Activated T-cell treated with anti-CD3 and anti-CD28 coated beads, Interleukin-2, amount 50 U/mL, for 4 hours (primary cell): ENCODE data around the gene SNAP47. TPM values are rescaled to one million over a fixed set of nuclear protein-coding genes. Genes with fewer than 3 reads are reported as not detected.

ENCODE experiments used
- ATAC-seq, 2 donors: fragments of 200-7000 bp; cut with Tn5 transposase; one replicate each; pipeline ENCODE4 v1.10.0; 2021
- DNase-seq: peaks from one replicate; pipeline ENCODE4 v3.0.0-alpha.2; 2020
- H3K27me3 Mint-ChIP-seq: one replicate; pipeline ENCODE4 v1.8.0; 2021; ENCODE audit warnings: low read depth, mixed read lengths
- H3K36me3 Mint-ChIP-seq: one replicate; pipeline ENCODE4 v1.8.0; 2022; ENCODE audit warnings: mixed read lengths; ENCODE audit not compliant: insufficient read depth
- H3K4me1 Mint-ChIP-seq: one replicate; pipeline ENCODE4 v1.8.0; 2021; ENCODE audit warnings: low read depth, mixed read lengths
- H3K4me3 Mint-ChIP-seq: one replicate; pipeline ENCODE4 v1.8.0; 2021; ENCODE audit warnings: mild to moderate bottlenecking, moderate library complexity, mixed read lengths
- H3K9me3 Mint-ChIP-seq: one replicate; pipeline ENCODE4 v1.8.0; 2021; ENCODE audit warnings: mixed read lengths
- total RNA-seq, 3 donors: library from RNA; stranded (reverse); gene quantifications; one replicate each; pipeline ENCODE4 v1.2.1, GENCODE V29; 2021

Gene SNAP47
- total RNA-seq, 3 donors from 2014 or later: 28.9 to 30.0 (median 29.6) TPM

DNA sequence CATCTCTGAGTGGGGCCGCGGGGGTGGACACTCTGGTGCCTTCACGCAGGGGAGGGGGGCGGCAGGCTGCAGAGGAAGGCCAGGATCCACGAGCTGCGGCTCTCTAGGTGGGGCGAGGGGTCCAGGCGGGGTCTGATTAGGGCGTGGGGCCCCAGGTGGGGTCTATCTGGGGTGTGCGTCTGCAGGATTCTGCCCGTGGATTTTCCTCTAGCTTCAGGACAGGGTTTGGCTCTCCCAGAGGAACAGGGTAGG, 6.4 kb upstream of the SNAP47 start:
- H3K4me3 Mint-ChIP-seq: peak overlapping the region; percentile 81
- peaks cover 30% of the 10 kb centered on the region for H3K4me1 Mint-ChIP-seq
- H3K36me3 Mint-ChIP-seq: no peaks in the 10 kb centered on the region
- peak; percentile 9 to 12 for ATAC-seq
- DNase-seq: no peak
- H3K27me3 Mint-ChIP-seq: no peaks in the 10 kb centered on the region
- H3K9me3 Mint-ChIP-seq: peaks cover 4% of the 10 kb centered on the region

DNA sequence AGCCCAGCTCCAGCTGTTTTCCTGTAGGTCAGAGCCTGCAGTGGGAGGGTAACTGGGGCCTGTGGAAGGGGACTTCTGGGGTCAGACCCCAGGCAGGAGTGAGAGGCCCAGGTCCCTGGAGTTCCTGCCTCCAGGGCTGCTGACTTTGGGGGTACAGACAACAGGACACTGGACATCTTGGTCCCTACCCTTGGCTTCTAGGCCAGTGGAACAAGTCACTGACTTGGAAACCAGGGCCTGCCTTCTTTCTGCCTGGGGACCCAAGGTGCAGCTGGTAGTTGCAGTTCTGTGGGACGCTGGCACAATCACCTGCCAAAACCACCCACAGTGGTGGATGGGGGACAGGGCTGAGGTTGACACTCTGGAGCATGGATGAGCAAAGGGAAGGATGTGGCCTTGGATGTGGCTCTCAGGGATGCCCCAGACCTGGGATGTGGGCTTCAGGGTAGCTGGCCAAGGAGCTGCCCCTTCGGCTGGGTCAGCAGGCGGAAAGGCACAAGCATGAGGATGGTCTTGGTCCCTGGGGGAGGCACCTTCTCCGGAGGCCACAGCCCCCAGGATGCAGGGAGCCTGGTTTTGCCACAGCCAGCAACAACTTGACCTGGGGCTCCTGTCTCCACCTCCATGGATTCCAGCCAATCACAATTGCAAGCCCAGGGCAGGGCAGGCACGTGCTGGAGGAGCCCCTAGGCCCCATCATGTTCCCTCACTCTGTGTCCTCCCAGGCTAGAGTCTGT, 5.9 kb upstream of the SNAP47 start:
- Mint-ChIP-seq H3K4me1 (peaks cover 34% of the 10 kb centered on the region), H3K9me3 (no peaks in the 10 kb centered on the region), H3K36me3 (no peaks in the 10 kb centered on the region), H3K4me3 (peak overlapping the region; percentile 81), H3K27me3 (no peaks in the 10 kb centered on the region)
- DNase-seq (no peak), ATAC-seq (no peak)

GRCh38 chr1:227729881-227730629, 5.2 kb upstream of the SNAP47 start:
- H3K36me3 Mint-ChIP-seq: no peaks in the 10 kb centered on the region
- no peak for DNase-seq
- H3K9me3 Mint-ChIP-seq: no peaks in the 10 kb centered on the region
- peak overlapping the region; percentile 35 for H3K4me3 Mint-ChIP-seq
- ATAC-seq: no peak
- no peaks in the 10 kb centered on the region for H3K27me3 Mint-ChIP-seq
- peaks cover 38% of the 10 kb centered on the region for H3K4me1 Mint-ChIP-seq

DNA sequence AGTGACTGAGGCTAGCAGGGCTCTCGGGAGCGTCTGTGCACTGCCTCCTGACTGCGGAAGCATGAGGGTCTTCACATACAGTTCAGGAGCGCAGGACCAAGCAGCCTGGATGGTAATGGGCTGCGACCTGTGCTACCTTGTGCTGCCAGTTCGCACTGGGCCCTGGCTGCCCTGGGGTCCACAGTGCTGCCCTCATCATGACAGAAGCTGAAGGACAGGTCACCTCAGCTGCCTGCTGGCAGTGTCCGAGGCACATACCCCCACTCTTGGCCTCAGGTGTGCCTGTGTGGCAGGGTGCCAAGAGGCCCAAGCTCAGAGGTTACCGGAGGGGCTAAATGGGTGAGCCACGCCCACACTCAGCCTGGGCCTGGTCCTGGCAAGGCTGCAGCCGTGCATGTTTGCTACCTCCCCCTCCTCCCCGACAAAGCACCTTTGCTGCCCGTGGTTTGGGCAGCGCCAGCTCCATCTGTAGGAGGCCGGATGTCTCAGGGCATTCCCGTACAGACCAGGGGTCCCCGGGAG, 4.5 kb upstream of the SNAP47 start:
- no peak overlapping the region for H3K4me3 Mint-ChIP-seq
- no peaks in the 10 kb centered on the region for H3K36me3 Mint-ChIP-seq
- peaks cover 38% of the 10 kb centered on the region for H3K4me1 Mint-ChIP-seq
- no peak for DNase-seq
- H3K9me3 Mint-ChIP-seq: no peaks in the 10 kb centered on the region
- ATAC-seq: no peak
- no peaks in the 10 kb centered on the region for H3K27me3 Mint-ChIP-seq

DNA sequence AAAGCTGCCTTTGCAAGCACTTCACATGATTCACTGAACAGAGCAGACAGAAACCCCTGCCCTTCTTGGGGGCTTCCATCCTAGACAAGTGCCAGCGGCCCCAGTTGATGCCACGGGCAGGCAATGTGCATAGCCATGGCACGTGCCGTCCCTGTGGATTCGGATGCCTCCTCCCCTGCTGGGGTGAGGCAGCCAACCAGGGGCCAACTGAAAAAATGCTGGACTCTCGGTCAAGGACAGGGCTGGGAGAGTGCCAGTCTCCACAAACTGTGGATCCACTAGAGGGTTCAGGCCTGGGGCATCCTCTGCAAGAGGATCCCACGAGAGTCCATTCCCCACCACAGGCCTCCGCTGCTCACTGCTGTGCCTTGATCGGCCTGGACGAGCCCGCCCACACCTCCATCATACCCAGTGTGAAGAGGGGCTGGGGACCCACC, 4.0 kb upstream of the SNAP47 start:
- Mint-ChIP-seq H3K36me3 (no peaks in the 10 kb centered on the region), H3K9me3 (no peaks in the 10 kb centered on the region), H3K27me3 (no peaks in the 10 kb centered on the region), H3K4me1 (peaks cover 40% of the 10 kb centered on the region), H3K4me3 (no peak overlapping the region)
- DNase-seq (no peak), ATAC-seq (no peak)

DNA sequence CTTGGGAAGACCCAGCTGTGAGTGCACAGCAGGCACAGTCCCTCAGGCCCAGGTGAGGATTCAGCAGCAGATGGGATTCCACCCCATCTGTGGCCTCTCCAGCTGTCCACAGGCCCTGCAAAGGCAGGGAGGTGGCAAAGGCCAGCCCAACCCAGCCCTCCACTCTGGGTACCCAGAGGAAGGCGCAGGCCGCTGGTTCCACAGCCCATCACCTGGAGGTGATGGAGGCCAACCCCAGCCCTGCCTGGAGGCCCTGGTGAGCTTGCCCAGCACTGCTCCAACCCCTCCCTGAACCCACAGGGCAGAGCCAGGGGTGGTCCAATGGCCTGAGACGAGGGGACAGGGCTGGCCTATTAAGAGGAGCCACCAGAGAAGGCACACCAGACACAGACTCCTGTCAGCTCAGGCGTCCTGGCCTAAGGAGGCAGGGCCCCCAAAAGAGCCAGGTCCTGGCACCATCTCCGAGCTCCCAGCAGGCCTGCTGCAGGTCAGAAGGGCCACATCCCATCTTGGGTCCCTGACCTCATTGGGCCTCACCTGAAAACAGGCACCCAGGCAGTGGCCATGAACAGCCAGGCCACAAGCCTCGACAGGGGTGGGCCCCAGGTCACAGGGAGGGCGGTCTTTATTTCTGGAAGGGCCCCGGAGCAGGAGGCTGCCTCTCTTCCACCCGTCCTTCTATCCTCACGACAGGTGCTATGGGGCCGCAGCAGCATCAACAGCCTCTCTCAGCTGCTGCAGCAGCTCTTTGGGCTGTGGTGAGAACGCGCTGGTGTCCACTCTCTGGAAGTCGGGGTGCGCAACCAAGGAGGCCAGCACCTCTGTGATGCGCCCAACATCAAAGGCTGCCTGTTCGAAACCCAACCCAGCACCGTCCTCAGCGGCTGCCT, 3.3 kb upstream of the SNAP47 start:
- DNase-seq: no peak
- Mint-ChIP-seq H3K36me3 (no peaks in the 10 kb centered on the region), H3K4me3 (no peak overlapping the region), H3K9me3 (no peaks in the 10 kb centered on the region), H3K27me3 (no peaks in the 10 kb centered on the region), H3K4me1 (peaks cover 43% of the 10 kb centered on the region)
- no peak for ATAC-seq

- DNase-seq: no peak
- peaks cover 50% of the 10 kb centered on the region for H3K4me1 Mint-ChIP-seq
- peak overlapping the region; percentile 92 for H3K4me3 Mint-ChIP-seq
- H3K27me3 Mint-ChIP-seq: no peaks in the 10 kb centered on the region
- H3K9me3 Mint-ChIP-seq: no peaks in the 10 kb centered on the region
- ATAC-seq: no peak
- peaks cover 3% of the 10 kb centered on the region for H3K36me3 Mint-ChIP-seq
These were observed 2.5 kb upstream of the SNAP47 start for GRCh38 chr1:227732586-227733308.

DNA sequence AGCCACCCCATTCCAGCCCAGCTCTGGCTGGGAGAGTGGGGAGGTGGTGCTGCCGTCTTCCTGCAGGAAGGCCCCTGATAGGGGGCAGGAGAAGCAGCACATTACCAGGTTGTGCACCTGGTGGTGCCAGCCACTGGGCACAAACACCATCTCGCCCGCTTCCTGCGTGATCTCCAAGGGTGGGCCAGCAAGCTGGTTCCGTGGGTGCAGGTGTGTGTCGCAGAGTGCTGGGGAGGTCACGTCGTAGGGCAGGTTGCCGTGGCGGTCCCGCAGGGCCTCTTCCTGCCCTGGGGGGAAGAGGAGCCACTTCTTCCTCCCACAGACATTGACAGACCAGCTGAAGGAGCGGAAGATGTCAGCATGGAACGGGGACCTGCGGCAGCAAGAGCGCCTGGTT, 1.9 kb upstream of the SNAP47 start:
- H3K4me1 Mint-ChIP-seq: peaks cover 47% of the 10 kb centered on the region
- H3K36me3 Mint-ChIP-seq: peaks cover 4% of the 10 kb centered on the region

GRCh38 chr1:227733751-227734545, 1.3 kb upstream of the SNAP47 start:
- Mint-ChIP-seq H3K4me1 (peaks cover 42% of the 10 kb centered on the region), H3K36me3 (peaks cover 5% of the 10 kb centered on the region), H3K9me3 (no peaks in the 10 kb centered on the region), H3K4me3 (peak overlapping the region; percentile 92), H3K27me3 (no peaks in the 10 kb centered on the region)
- ATAC-seq (no peak), DNase-seq (no peak)

More for the DNA sequence above, 1.9 kb upstream of the SNAP47 start:
- ATAC-seq (no peak), DNase-seq (no peak)
- Mint-ChIP-seq H3K9me3 (no peaks in the 10 kb centered on the region), H3K4me3 (peak overlapping the region; percentile 92), H3K27me3 (no peaks in the 10 kb centered on the region)

DNA sequence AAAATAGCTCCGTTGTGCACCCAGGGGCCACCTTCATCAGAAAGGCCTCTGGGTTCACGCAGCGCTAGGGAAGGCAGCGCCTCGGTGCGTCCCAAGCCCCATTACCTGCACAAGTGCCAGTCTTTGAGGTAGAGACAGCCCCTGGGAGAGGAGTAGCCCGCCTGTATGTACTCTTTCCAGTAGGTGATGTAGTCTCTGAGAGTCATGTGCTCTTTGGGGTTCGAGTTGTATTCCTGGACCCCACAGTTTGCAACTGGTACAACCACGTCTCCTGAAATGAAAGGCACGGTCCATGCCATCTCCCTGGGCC, 734 bp upstream of the SNAP47 start:
- no peaks in the 10 kb centered on the region for H3K27me3 Mint-ChIP-seq
- H3K4me3 Mint-ChIP-seq: peak overlapping the region; percentile 92
- H3K4me1 Mint-ChIP-seq: peaks cover 36% of the 10 kb centered on the region
- DNase-seq: no peak
- H3K36me3 Mint-ChIP-seq: peaks cover 5% of the 10 kb centered on the region
- peak; percentile 0 to 4 for ATAC-seq
- no peaks in the 10 kb centered on the region for H3K9me3 Mint-ChIP-seq

DNA sequence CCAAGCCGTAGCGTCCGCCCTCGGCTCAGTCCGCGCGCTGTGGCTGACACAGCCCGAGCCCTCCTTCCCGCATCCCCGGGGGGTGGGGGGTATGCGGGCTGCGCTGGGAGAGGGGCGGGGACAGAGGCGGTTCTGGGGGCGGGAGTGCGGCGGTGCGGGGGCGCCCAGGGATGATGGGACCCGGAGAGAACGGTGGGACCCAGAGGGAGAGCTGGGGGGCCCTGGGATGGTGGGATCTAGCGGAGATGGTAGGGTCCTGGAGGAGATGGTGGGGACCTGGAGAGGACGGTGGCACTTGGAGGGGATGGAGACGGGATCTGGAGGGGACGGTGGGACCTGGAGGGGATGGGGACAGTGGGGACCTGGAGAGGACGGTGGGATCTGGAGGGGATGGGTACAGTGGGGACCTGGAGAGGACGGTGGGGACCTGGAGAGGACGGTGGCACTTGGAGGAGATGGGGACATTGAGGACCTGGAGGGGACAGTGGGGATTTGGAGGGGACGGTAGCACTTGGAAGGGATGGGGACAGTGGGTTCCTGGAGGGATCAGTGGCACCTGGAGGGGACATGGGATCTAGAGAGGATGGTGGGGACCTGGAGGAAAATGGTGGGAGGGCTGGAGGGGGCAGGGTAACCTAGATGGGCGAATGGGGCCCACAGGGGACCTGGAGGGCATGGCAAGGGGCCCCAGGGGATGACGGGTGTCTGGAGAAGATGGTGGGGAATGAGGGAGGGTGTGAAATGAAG, 477 bp downstream of the SNAP47 start:
- no peaks in the 10 kb centered on the region for H3K27me3 Mint-ChIP-seq
- no peak for DNase-seq
- H3K9me3 Mint-ChIP-seq: no peaks in the 10 kb centered on the region
- peaks cover 39% of the 10 kb centered on the region for H3K4me1 Mint-ChIP-seq
- ATAC-seq: peak in 1 of 2 donors; percentile 55
- H3K36me3 Mint-ChIP-seq: peaks cover 5% of the 10 kb centered on the region
- H3K4me3 Mint-ChIP-seq: peak overlapping the region; percentile 92

DNA sequence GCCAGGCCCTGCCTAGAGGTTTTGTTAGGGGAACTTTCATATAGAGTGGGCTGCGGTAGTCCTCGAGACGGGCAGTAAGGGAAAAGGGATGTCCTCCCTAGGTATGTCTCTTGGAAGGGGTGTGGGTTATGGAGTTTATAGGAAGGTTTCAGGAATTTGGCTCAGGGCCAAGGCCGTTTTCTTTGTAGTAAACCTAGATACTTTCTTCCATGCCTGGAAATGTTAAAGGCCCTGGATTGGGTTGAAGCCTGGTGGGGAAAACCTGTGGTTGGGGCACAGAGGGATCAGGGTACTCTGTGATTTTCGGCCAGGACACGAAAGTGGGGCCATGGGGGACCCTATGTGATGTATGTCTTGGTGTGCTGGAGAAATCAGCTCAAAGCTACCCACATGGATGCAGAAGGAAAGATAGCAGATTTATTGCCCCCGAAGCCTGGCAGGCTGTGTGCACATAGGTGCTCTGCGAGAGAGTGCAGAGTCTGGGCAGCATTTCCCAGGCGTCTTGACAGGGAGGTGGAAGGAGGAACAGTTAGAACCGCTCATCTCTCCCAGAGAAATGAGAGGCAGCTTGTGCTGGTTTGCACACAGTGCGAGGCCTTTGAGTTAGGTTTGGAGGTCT, 1.7 kb downstream of the SNAP47 start:
- DNase-seq (no peak), ATAC-seq (no peak)
- peak overlapping the region; percentile 63 for H3K4me3 Mint-ChIP-seq
- H3K36me3 Mint-ChIP-seq: peaks cover 5% of the 10 kb centered on the region
- peaks cover 46% of the 10 kb centered on the region for H3K4me1 Mint-ChIP-seq
- H3K9me3 Mint-ChIP-seq: no peaks in the 10 kb centered on the region
- H3K27me3 Mint-ChIP-seq: no peaks in the 10 kb centered on the region
